Calu3 (cell line): ENCODE measurements around the gene PPME1. TPM values are rescaled to one million over a fixed set of nuclear protein-coding genes. Genes with fewer than 3 reads are reported as not detected.

Experiments
- BruUV-seq: library from RNA; stranded (reverse); fragments of 400-500 nt; replicated peaks from 2 replicates; lab custom pipeline; 2021; lab: Mats Ljungman, UMichigan
- CTCF ChIA-PET: fragments of 300-600 bp; sonication (Branson Sonifier 250); formaldehyde crosslinking; loops from one replicate; lab custom pipeline; 2022; ENCODE audit warnings: antibody characterized with exemption; lab: Charles Lee
- DNase-seq: peaks from one replicate; pipeline ENCODE4 v3.0.0; 2022
- H3K27ac Mint-ChIP-seq: one replicate; pipeline ENCODE4 v1.8.0; 2022; ENCODE audit warnings: mixed read lengths; ENCODE audit not compliant: unreplicated experiment
- H3K27me3 Mint-ChIP-seq: one replicate; pipeline ENCODE4 v1.8.0; 2022; ENCODE audit warnings: mixed read lengths; ENCODE audit not compliant: unreplicated experiment
- H3K36me3 Mint-ChIP-seq: one replicate; pipeline ENCODE4 v1.8.0; 2022; ENCODE audit warnings: mild to moderate bottlenecking, moderate library complexity, mixed read lengths; ENCODE audit not compliant: insufficient read depth, unreplicated experiment
- H3K4me1 Mint-ChIP-seq: one replicate; pipeline ENCODE4 v1.8.0; 2022; ENCODE audit warnings: mild to moderate bottlenecking, low read depth, mixed read lengths; ENCODE audit not compliant: unreplicated experiment
- H3K4me3 Mint-ChIP-seq: one replicate; pipeline ENCODE4 v1.8.0; 2022; ENCODE audit warnings: mild to moderate bottlenecking, low read depth, moderate library complexity, mixed read lengths; ENCODE audit not compliant: unreplicated experiment
- H3K9me3 Mint-ChIP-seq: one replicate; pipeline ENCODE4 v1.8.0; 2022; ENCODE audit warnings: low read depth, mixed read lengths; ENCODE audit not compliant: unreplicated experiment
- intact Hi-C: fragments of 100-400 bp; cut with micrococcal nuclease; formaldehyde crosslinking; loops from one replicate; pipeline ENCODE4 v1.10.0; 2022; ENCODE audit not compliant: unreplicated experiment
- total RNA-seq: library from RNA; stranded (reverse); gene quantifications from 2 replicates; pipeline ENCODE4 v1.2.3, GENCODE V29; 2022
- TF ChIP-seq, protein P1 (sequence below): fragments of 200-600 bp; IDR thresholded peaks from one replicate; pipeline ENCODE4 v1.8.0; 2022; ENCODE audit warnings: antibody characterized with exemption; ENCODE audit not compliant: unreplicated experiment

The PPME1 gene
- total RNA-seq, 1 experiment from 2014 or later: 55.0 TPM

GRCh38 chr11:74280494-74280893 is 109.4 kb downstream of the PPME1 start:
- TF ChIP-seq, protein P1, sequence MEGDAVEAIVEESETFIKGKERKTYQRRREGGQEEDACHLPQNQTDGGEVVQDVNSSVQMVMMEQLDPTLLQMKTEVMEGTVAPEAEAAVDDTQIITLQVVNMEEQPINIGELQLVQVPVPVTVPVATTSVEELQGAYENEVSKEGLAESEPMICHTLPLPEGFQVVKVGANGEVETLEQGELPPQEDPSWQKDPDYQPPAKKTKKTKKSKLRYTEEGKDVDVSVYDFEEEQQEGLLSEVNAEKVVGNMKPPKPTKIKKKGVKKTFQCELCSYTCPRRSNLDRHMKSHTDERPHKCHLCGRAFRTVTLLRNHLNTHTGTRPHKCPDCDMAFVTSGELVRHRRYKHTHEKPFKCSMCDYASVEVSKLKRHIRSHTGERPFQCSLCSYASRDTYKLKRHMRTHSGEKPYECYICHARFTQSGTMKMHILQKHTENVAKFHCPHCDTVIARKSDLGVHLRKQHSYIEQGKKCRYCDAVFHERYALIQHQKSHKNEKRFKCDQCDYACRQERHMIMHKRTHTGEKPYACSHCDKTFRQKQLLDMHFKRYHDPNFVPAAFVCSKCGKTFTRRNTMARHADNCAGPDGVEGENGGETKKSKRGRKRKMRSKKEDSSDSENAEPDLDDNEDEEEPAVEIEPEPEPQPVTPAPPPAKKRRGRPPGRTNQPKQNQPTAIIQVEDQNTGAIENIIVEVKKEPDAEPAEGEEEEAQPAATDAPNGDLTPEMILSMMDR: no peak
- Mint-ChIP-seq H3K9me3 (no peaks in the 10 kb centered on the region), H3K36me3 (no peaks in the 10 kb centered on the region), H3K27me3 (peaks cover 25% of the 10 kb centered on the region), H3K4me1 (no peaks in the 10 kb centered on the region), H3K4me3 (no peak overlapping the region), H3K27ac (no peak overlapping the region)
- CTCF ChIA-PET: no interaction called here
- no TSS peak for BruUV-seq
- no peak for DNase-seq
- intact Hi-C loops: no loop called here

DNA sequence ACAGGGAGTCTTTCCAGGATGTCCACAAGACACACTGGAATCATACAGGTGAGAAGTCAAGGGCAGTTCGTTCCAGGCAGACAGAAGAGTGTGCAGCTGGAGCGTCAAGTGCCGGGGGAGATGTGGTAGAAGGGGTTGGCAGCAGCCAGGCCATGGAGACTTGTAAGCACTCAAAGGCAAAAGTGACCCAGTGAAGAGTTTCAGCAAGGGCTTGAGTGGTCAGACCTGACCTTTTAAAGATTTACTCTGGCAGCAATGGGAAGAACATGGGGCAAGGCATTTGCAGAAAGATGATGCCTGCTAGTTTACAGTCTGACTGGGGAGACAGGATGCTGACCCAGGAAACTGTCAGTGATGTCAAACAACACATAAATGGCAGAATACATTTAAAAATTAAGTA is 111.3 kb downstream of the PPME1 start:
- Mint-ChIP-seq H3K27ac (no peak overlapping the region), H3K27me3 (peaks cover 13% of the 10 kb centered on the region), H3K4me3 (no peak overlapping the region), H3K4me1 (no peaks in the 10 kb centered on the region), H3K36me3 (no peaks in the 10 kb centered on the region), H3K9me3 (no peaks in the 10 kb centered on the region)
- intact Hi-C loops: no loop called here
- no peak for DNase-seq
- TF ChIP-seq, protein P1: no peak
- CTCF ChIA-PET: no interaction called here
- BruUV-seq: no TSS peak

- no peak for DNase-seq
- no peak overlapping the region for H3K27ac Mint-ChIP-seq
- H3K4me3 Mint-ChIP-seq: no peak overlapping the region
- TF ChIP-seq, protein P1: no peak
- CTCF ChIA-PET: interaction anchor here (0.6 kb wide), 1 partner anchor 210 kb away, joined by 3 read pairs; no protein-coding TSS in a partner anchor
- H3K36me3 Mint-ChIP-seq: no peaks in the 10 kb centered on the region
- no TSS peak for BruUV-seq
- H3K27me3 Mint-ChIP-seq: peaks cover 8% of the 10 kb centered on the region
- no peaks in the 10 kb centered on the region for H3K9me3 Mint-ChIP-seq
- intact Hi-C loops: no loop called here
- H3K4me1 Mint-ChIP-seq: no peaks in the 10 kb centered on the region
Measured at GRCh38 chr11:74282914-74283371, 111.9 kb downstream of the PPME1 start.

DNA sequence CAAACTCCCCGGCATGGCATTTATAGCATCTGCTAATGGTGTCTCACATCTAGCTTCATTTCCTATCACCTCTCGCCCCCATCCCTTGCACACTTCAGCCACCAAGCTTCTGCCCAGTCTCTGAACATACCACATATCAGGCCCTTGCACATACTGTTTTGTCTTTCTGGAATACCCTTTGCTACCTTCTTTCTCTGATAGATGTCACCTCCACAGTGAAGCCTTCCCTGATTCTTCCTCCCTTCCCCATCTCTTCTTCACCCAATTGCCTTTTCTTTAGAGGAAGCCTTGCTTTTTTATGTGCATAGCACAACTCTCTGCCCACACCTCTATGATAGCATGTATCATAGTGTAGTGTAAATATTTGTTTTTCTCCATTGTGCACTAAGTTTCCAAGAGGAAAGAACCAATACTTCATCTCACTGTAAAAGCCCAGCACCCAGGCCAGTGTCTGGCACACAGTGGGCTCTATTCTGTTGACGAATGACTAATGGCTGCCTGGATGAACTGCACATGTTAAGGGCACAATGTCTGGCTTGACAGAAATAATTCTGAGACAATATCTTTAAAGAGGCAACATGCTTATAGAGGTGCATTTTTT is 112.6 kb downstream of the PPME1 start:
- peaks cover under 1% of the 10 kb centered on the region for H3K27me3 Mint-ChIP-seq
- H3K9me3 Mint-ChIP-seq: no peaks in the 10 kb centered on the region
- TF ChIP-seq, protein P1: no peak
- intact Hi-C loops: no loop called here
- H3K27ac Mint-ChIP-seq: no peak overlapping the region
- no peaks in the 10 kb centered on the region for H3K36me3 Mint-ChIP-seq
- no peak overlapping the region for H3K4me3 Mint-ChIP-seq
- no peak for DNase-seq
- no TSS peak for BruUV-seq
- H3K4me1 Mint-ChIP-seq: no peaks in the 10 kb centered on the region
- CTCF ChIA-PET: interaction anchor here (0.6 kb wide), 1 partner anchor 209 kb away, joined by 3 read pairs; no protein-coding TSS in a partner anchor
